RWPE2 (cell line): ENCODE data around the gene GTPBP1.

Experiments used
- ATAC-seq: fragments of 200-7000 bp; cut with Tn5 transposase; 3 replicates; pipeline ENCODE4 v1.9.1; 2021; ENCODE audit warnings: low read depth
- DNase-seq: peaks from one replicate; pipeline ENCODE4 v3.0.0-alpha.2; 2020; ENCODE audit warnings: low spot score
- H3K27ac ChIP-seq: fragments of 450-650 bp; 2 replicates; pipeline ENCODE4 v1.5.1; 2017; ENCODE audit warnings: mild to moderate bottlenecking; ENCODE audit not compliant: poor library complexity, severe bottlenecking
- H3K27me3 ChIP-seq: fragments of 250-450 bp; sonication (Bioruptor Pico); 2 replicates; pipeline ENCODE4 v1.5.1; 2021; ENCODE audit warnings: mild to moderate bottlenecking, moderate library complexity; ENCODE audit not compliant: insufficient read depth, poor library complexity, severe bottlenecking
- H3K36me3 ChIP-seq: fragments of 250-450 bp; sonication (Bioruptor Pico); 2 replicates; pipeline ENCODE4 v1.5.1; 2020; ENCODE audit warnings: low read depth, mild to moderate bottlenecking, moderate library complexity
- H3K4me1 ChIP-seq: fragments of 250-450 bp; sonication (Bioruptor Pico); 2 replicates; pipeline ENCODE4 v1.5.1; 2021; ENCODE audit warnings: mild to moderate bottlenecking, moderate library complexity; ENCODE audit not compliant: insufficient read depth, poor library complexity, severe bottlenecking
- H3K4me3 ChIP-seq: fragments of 250-450 bp; sonication (Bioruptor Pico); 2 replicates; pipeline ENCODE4 v1.5.1; 2021; ENCODE audit warnings: mild to moderate bottlenecking, moderate library complexity; ENCODE audit not compliant: severe bottlenecking
- H3K9me3 ChIP-seq: fragments of 250-450 bp; sonication (Bioruptor Pico); 2 replicates; pipeline ENCODE4 v1.5.1; 2021; ENCODE audit warnings: mild to moderate bottlenecking, moderate library complexity; ENCODE audit not compliant: severe bottlenecking
- CTCF ChIP-seq: fragments of 450-650 bp; IDR thresholded peaks from one replicate; pipeline ENCODE4 v1.5.1; 2017; ENCODE audit warnings: mild to moderate bottlenecking, moderate library complexity; ENCODE audit not compliant: poor library complexity, severe bottlenecking

The GTPBP1 gene

GRCh38 chr22:38744981-38745380 lies 39.2 kb downstream of the GTPBP1 start:
- no peak for TF ChIP-seq CTCF
- Histone ChIP-seq H3K27me3 (no peaks in the 10 kb centered on the region), H3K27ac (no peak overlapping the region), H3K9me3 (no peaks in the 10 kb centered on the region), H3K4me1 (peaks cover 6% of the 10 kb centered on the region), H3K4me3 (no peak overlapping the region), H3K36me3 (peaks cover 91% of the 10 kb centered on the region)
- ATAC-seq (no peak), DNase-seq (no peak)

- peaks cover 6% of the 10 kb centered on the region for H3K4me1 ChIP-seq
- no peaks in the 10 kb centered on the region for H3K9me3 ChIP-seq
- H3K27me3 ChIP-seq = no peaks in the 10 kb centered on the region
- H3K4me3 ChIP-seq = no peak overlapping the region
- no peak overlapping the region for H3K27ac ChIP-seq
- ATAC-seq (no peak), DNase-seq (no peak)
- H3K36me3 ChIP-seq = peaks cover 91% of the 10 kb centered on the region
- TF ChIP-seq CTCF = no peak
Observed at GRCh38 chr22:38745676-38746460, 40.1 kb downstream of the GTPBP1 start.

- no peaks in the 10 kb centered on the region for H3K9me3 ChIP-seq
- ATAC-seq = peak; percentile 52; the same call in 2 of the 3 replicates
- H3K27me3 ChIP-seq = no peaks in the 10 kb centered on the region
- peaks cover 6% of the 10 kb centered on the region for H3K4me1 ChIP-seq
- DNase-seq = no peak
- H3K4me3 ChIP-seq = no peak overlapping the region
- TF ChIP-seq CTCF = no peak
- peaks cover 91% of the 10 kb centered on the region for H3K36me3 ChIP-seq
- H3K27ac ChIP-seq = no peak overlapping the region
Observed at GRCh38 chr22:38748487-38749136, 42.9 kb downstream of the GTPBP1 start.

- no peak for TF ChIP-seq CTCF
- H3K27ac ChIP-seq = no peak overlapping the region
- H3K9me3 ChIP-seq = no peaks in the 10 kb centered on the region
- H3K4me3 ChIP-seq = no peak overlapping the region
- H3K4me1 ChIP-seq = peaks cover 16% of the 10 kb centered on the region
- ATAC-seq (no peak), DNase-seq (no peak)
- H3K27me3 ChIP-seq = no peaks in the 10 kb centered on the region
- peaks cover 84% of the 10 kb centered on the region for H3K36me3 ChIP-seq
Observed at GRCh38 chr22:38750104-38750503, 44.4 kb downstream of the GTPBP1 start.

GRCh38 chr22:38750638-38751037 lies 44.9 kb downstream of the GTPBP1 start:
- DNase-seq = no peak
- H3K4me1 ChIP-seq = peaks cover 16% of the 10 kb centered on the region
- H3K27ac ChIP-seq = no peak overlapping the region
- no peak for TF ChIP-seq CTCF
- no peaks in the 10 kb centered on the region for H3K9me3 ChIP-seq
- H3K4me3 ChIP-seq = no peak overlapping the region
- no peaks in the 10 kb centered on the region for H3K27me3 ChIP-seq
- ATAC-seq = no peak
- peaks cover 78% of the 10 kb centered on the region for H3K36me3 ChIP-seq
